Gastroesophageal sphincter (tissue), 4 donors: Measurements from ENCODE around the gene HHAT. TPM values are rescaled to one million over a fixed set of nuclear protein-coding genes. Genes with fewer than 3 reads are reported as not detected.

Experiments
- ATAC-seq: fragments of 150-250 bp; one replicate; pipeline ENCODE4 v1.9.1; 2016; ENCODE audit warnings: mild to moderate bottlenecking, moderate library complexity
- H3K27ac ChIP-seq, 4 donors: fragments of 200-600 bp; sonication (generic) in 3 of 4; 1 replicate in 3 of 4; 2 replicates in 1 of 4; pipeline ENCODE4 v1.5.1; 2016 to 2019
- H3K27me3 ChIP-seq: fragments of 200-600 bp; sonication (generic); one replicate; pipeline ENCODE4 v1.5.1; 2019
- H3K36me3 ChIP-seq, 2 donors: fragments of 200-600 bp; sonication (generic); one replicate each; pipeline ENCODE4 v1.5.1; 2019; ENCODE audit warnings: control low read depth in 1 of 2
- H3K4me1 ChIP-seq, 3 donors: fragments of 200-600 bp; sonication (generic); 1 replicate in 2 of 3; 2 replicates in 1 of 3; pipeline ENCODE4 v1.5.1; 2016 to 2019; ENCODE audit warnings: control low read depth in 2 of 3
- H3K4me3 ChIP-seq, 2 donors: fragments of 200-600 bp; sonication (generic); one replicate each; pipeline ENCODE4 v1.5.1; 2019; ENCODE audit warnings: mild to moderate bottlenecking in 1 of 2, moderate library complexity in 1 of 2
- H3K9me3 ChIP-seq, 3 donors: fragments of 200-600 bp; sonication (generic); one replicate each; pipeline ENCODE4 v1.5.1; 2017 to 2019; ENCODE audit warnings: control low read depth in 2 of 3
- EP300 ChIP-seq: sonication (generic); formaldehyde crosslinking; IDR thresholded peaks from one replicate; pipeline ENCODE4 v1.6.1; 2017; ENCODE audit warnings: antibody characterized with exemption, mild to moderate bottlenecking
- POLR2A ChIP-seq, 2 donors: fragments of 450-650 bp; IDR thresholded peaks; one replicate each; pipeline ENCODE4 v1.6.1; 2017; ENCODE audit warnings: antibody characterized with exemption in 2 of 2, mild to moderate bottlenecking in 2 of 2, moderate library complexity in 1 of 2
- POLR2AphosphoS5 ChIP-seq: sonication (generic); formaldehyde crosslinking; IDR thresholded peaks from one replicate; pipeline ENCODE4 v1.6.1; 2017; ENCODE audit warnings: antibody characterized with exemption
- WGBS, 2 donors: methylation state at CpG; one replicate each; pipeline ENCODE4 v1.1.5; 2018; ENCODE audit warnings: low coverage in 1 of 2; 5-methylcytosine and 5-hydroxymethylcytosine counted together
- total RNA-seq, 4 donors: library from RNA; depleted of rRNA; stranded (reverse); fragments of >200 nt; gene quantifications; one replicate each; pipeline ENCODE4 v1.1.0, GENCODE V29; 2016
- TF ChIP-seq, protein P1 (sequence below), 4 experiments: fragments of 200-600 bp in 2 of 4; fragments of 450-650 bp in 2 of 4; sonication (generic) in 1 of 4; IDR thresholded peaks; one replicate each; pipeline ENCODE4 v1.5.1; 2017 to 2019; ENCODE audit warnings: antibody characterized with exemption in 4 of 4, mild to moderate bottlenecking in 2 of 4, moderate library complexity in 2 of 4

The HHAT gene
- total RNA-seq, 4 donors from 2014 or later: 1.2 to 2.4 (median 1.9) TPM

DNA sequence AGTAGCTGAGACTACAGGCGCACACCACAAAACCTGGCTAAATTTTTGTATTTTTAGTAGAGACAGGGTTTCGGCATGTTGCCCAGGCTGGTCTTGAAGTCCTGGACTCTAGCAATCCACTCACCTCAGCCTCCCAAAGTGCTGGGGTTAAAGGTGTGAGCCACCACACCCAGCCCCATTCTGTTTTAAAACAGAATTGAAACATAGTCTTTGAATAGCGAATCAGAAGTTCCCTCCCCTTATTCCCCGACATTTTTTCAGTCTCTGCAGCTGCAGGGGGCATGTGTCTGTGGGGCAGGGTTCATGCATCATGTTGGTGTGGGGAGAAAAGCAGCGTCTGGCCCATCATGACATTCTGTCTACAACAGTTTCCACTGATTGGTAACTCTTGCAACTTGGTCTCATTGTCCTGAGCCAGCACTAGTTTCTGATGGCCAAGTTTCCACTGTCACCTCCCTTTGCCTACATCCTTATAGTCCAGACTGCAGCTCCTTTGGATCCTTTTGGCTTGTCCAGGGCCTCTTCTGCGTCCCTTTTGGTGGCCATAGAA is 15.6 kb upstream of the HHAT start:
- no peak for TF ChIP-seq EP300
- TF ChIP-seq, protein P1, sequence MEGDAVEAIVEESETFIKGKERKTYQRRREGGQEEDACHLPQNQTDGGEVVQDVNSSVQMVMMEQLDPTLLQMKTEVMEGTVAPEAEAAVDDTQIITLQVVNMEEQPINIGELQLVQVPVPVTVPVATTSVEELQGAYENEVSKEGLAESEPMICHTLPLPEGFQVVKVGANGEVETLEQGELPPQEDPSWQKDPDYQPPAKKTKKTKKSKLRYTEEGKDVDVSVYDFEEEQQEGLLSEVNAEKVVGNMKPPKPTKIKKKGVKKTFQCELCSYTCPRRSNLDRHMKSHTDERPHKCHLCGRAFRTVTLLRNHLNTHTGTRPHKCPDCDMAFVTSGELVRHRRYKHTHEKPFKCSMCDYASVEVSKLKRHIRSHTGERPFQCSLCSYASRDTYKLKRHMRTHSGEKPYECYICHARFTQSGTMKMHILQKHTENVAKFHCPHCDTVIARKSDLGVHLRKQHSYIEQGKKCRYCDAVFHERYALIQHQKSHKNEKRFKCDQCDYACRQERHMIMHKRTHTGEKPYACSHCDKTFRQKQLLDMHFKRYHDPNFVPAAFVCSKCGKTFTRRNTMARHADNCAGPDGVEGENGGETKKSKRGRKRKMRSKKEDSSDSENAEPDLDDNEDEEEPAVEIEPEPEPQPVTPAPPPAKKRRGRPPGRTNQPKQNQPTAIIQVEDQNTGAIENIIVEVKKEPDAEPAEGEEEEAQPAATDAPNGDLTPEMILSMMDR (IDR thresholded peaks at IDR 0.05): no peak
- no peak for TF ChIP-seq POLR2AphosphoS5
- no peak for TF ChIP-seq POLR2A (IDR thresholded peaks at IDR 0.05)
- H3K4me1 ChIP-seq: peaks cover 0 to 21% (median 4%) of the 10 kb centered on the region in 3 donors
- H3K36me3 ChIP-seq: no peaks in the 10 kb centered on the region
- no peak overlapping the region for H3K27ac ChIP-seq
- no peak for ATAC-seq
- no peak overlapping the region for H3K4me3 ChIP-seq
- WGBS, 2 donors: 83 to 87% methylated on average over 6 of the region's 6 CpGs
- H3K27me3 ChIP-seq: no peaks in the 10 kb centered on the region
- no peaks in the 10 kb centered on the region for H3K9me3 ChIP-seq

DNA sequence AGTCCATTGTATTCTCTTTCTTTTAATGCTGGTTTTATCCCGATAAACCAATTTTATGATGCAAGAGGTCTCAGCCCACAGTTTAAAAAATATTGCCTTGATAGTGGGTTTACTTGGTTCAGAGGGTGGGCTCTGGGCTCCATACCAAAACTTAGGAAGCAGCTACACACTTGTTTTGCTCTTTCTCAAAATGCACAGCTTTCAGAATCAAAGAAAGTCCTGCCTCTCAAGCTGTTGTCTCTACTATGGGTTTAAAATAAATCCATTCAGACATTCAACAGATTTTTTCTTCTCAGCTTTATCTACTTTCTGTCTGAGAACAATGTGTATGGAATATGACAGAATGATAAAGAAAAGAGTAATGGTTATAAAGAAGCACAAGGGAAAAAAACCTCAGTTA is 14.8 kb upstream of the HHAT start:
- Histone ChIP-seq H3K27me3 (no peaks in the 10 kb centered on the region), H3K4me3 (no peak overlapping the region), H3K4me1 (peaks cover 0 to 21% (median 4%) of the 10 kb centered on the region in 3 donors), H3K27ac (no peak overlapping the region), H3K36me3 (no peaks in the 10 kb centered on the region), H3K9me3 (no peaks in the 10 kb centered on the region)
- ATAC-seq: no peak
- 60 to 100% methylated on average over 1 of the region's 1 CpG for WGBS, 2 donors
- no peak for TF ChIP-seq POLR2A (IDR thresholded peaks at IDR 0.05)

DNA sequence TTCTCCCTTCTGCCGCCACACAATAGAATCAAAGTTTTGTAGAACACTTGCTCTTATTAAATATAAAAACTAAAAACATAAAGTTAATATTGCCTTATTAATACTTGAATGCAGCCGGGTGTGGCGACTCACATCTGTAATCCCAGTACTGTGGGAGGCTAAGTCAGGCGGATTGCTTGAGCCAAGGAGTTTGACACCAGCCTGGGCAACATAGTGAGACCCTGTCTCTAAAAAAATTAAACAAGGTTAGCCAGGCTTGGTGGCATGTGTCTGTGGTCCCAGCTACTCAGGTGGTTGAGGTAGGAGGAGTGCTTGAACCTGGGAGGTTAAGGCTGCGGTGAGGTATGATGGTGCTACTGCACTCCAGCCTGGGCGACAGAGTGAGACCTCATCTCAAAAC is 13.2 kb upstream of the HHAT start:
- no peak for ATAC-seq
- Histone ChIP-seq H3K4me1 (peaks cover 0 to 21% (median 4%) of the 10 kb centered on the region in 3 donors), H3K27me3 (no peaks in the 10 kb centered on the region), H3K27ac (no peak overlapping the region), H3K4me3 (no peak overlapping the region), H3K9me3 (no peaks in the 10 kb centered on the region), H3K36me3 (no peaks in the 10 kb centered on the region)
- TF ChIP-seq, protein P1 (IDR thresholded peaks at IDR 0.05): no peak
- TF ChIP-seq POLR2AphosphoS5: no peak
- 91 to 93% methylated on average over 6 of the region's 6 CpGs for WGBS, 2 donors

DNA sequence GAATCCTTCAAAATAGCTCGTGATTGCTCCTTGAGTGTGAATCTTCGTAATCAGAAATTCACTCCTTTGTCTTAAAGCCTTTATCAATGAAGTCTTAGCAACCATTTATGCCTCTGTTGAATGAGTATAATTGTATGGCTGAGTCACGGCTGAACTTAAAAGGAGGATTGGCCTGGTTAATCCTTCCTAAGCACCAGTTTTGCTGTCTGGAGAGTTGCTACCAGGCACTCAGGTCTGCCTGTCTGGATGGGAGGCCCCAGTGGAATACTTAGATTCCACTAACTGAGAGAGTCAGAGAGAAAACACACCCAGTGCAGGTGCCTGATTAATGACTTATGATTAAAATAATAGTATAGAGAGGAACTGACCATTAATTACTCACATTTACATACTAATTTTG is 7.6 kb upstream of the HHAT start:
- H3K4me1 ChIP-seq: no peaks in the 10 kb centered on the region
- TF ChIP-seq, protein P1 (IDR thresholded peaks at IDR 0.05): no peak
- no peak overlapping the region for H3K4me3 ChIP-seq
- no peaks in the 10 kb centered on the region for H3K36me3 ChIP-seq
- no peak overlapping the region for H3K27ac ChIP-seq
- H3K27me3 ChIP-seq: no peaks in the 10 kb centered on the region
- 86 to 87% methylated on average over 1 to 3 of the region's 3 CpGs for WGBS, 2 donors
- no peak for ATAC-seq
- H3K9me3 ChIP-seq: no peaks in the 10 kb centered on the region

DNA sequence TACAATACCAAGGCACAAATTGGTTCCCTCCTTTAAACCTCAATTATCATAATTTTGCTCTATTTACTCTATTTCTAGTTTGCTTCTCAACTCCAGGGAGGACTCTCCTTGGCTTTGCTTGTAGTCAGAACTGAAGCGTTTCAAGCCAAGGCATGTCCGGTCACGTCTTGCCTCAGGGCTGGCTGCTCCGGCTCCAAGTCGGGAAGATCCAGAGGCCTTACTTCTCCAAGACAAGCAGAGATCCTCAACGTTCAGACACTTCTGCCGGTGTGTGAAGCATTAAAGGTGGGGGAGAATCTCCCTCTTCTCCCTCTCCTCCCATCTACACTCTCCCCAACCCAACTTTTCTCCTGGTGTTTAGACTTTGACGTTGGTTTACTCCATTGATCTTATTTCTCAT is 7.2 kb upstream of the HHAT start:
- TF ChIP-seq POLR2AphosphoS5 (no peak), POLR2A (IDR thresholded peaks at IDR 0.05) (no peak), EP300 (no peak)
- TF ChIP-seq, protein P1 (IDR thresholded peaks at IDR 0.05): no peak
- H3K27ac ChIP-seq: no peak overlapping the region

More for the DNA sequence above, 7.2 kb upstream of the HHAT start:
- Histone ChIP-seq H3K27me3 (no peaks in the 10 kb centered on the region), H3K36me3 (no peaks in the 10 kb centered on the region), H3K4me1 (no peaks in the 10 kb centered on the region), H3K9me3 (no peaks in the 10 kb centered on the region), H3K4me3 (no peak overlapping the region)
- 79 to 88% methylated on average over 1 to 8 of the region's 8 CpGs for WGBS, 2 donors
- no peak for ATAC-seq
